Peyer's patch (tissue), 4 donors: Measurements from ENCODE around the gene RTN4. TPM values are rescaled to one million over a fixed set of nuclear protein-coding genes. Genes with fewer than 3 reads are reported as not detected.
A peak's percentile ranks its signal among the peaks of the same experiment; 100 is the strongest.

Experiments
- DNase-seq, 3 donors: peaks; one replicate each; pipeline ENCODE4 v3.0.0-alpha.2; 2017 to 2019
- H3K27ac ChIP-seq, 4 donors: fragments of 200-600 bp; sonication (generic); one replicate each; pipeline ENCODE4 v1.5.1; 2016 to 2019
- H3K27me3 ChIP-seq, 2 donors: fragments of 200-600 bp; sonication (generic); one replicate each; pipeline ENCODE4 v1.5.1; 2019
- H3K36me3 ChIP-seq, 3 donors: fragments of 200-600 bp; sonication (generic); one replicate each; pipeline ENCODE4 v1.5.1; 2016 to 2019
- H3K4me1 ChIP-seq, 4 donors: fragments of 200-600 bp; sonication (generic); one replicate each; pipeline ENCODE4 v1.5.1; 2016 to 2019
- H3K4me3 ChIP-seq, 4 donors: fragments of 200-600 bp; sonication (generic); 1 replicate in 3 of 4; 2 replicates in 1 of 4; pipeline ENCODE4 v1.5.1; 2016 to 2019; ENCODE audit warnings: mild to moderate bottlenecking in 1 of 4
- H3K9me3 ChIP-seq, 4 donors: fragments of 200-600 bp; sonication (generic); one replicate each; pipeline ENCODE4 v1.5.1; 2016 to 2019; ENCODE audit warnings: mild to moderate bottlenecking in 1 of 4
- POLR2A ChIP-seq, 2 donors: fragments of 450-650 bp; IDR thresholded peaks; one replicate each; pipeline ENCODE4 v1.5.1; 2017; ENCODE audit warnings: antibody characterized with exemption in 2 of 2, mild to moderate bottlenecking in 2 of 2, moderate library complexity in 2 of 2
- total RNA-seq, 4 donors: library from RNA; depleted of rRNA; stranded (reverse); fragments of >200 nt; gene quantifications; one replicate each; pipeline ENCODE4 v1.1.0, GENCODE V29; 2016
- TF ChIP-seq, protein P1 (sequence below), 6 experiments: fragments of 450-650 bp in 4 of 6; fragments of 200-600 bp in 2 of 6; sonication (generic) in 1 of 6; IDR thresholded peaks; one replicate each; pipeline ENCODE4 v1.5.1; 2017 to 2019; ENCODE audit warnings: antibody characterized with exemption in 6 of 6, mild to moderate bottlenecking in 3 of 6, moderate library complexity in 1 of 6

Gene RTN4
- total RNA-seq, 4 donors from 2014 or later: 140 to 313 (median 195) TPM

DNA sequence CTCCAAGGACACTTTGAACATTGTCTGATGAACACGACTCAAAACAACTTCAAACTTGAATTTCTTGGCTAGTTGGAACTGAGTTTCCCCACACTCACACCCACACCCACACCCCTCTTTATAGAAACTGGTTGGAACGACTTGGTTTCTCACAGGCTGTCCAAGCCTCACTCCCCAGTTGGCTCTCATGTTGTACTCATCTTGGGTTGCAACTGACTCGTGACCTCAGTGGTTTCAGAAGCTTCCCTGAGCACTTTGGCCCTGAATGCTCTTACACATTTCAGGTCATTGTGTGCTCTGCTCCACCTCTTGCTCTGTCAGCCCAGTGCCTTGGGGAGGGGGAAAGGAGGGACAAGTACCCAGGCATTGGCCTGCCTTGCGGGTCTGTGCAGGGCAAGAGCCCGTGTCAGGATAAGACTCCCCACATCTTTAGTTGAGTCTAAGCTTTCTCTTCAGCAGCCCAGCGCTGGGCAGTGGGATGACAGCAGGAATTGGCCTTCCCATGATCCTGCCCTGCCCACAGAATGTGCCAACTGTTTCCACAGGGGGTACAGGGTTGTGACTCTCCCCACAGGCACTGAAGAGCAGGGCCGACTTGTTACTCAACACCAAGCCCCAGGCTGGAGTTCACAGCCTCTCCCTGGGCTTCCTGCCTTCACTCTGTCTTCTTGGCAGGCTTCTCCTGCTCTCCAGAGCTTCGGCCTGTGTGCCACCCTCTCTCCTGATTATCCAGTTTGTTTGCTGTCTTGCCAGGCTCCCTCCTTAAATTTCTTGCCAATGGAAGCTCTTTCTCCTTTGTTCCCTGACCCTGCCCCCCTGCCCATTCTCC, 104.6 kb downstream of the RTN4 start:
- Histone ChIP-seq H3K4me1 (no peaks in the 10 kb centered on the region), H3K27ac (peak overlapping the region in 1 of 4 donors; percentile 45), H3K9me3 (no peaks in the 10 kb centered on the region), H3K36me3 (no peaks in the 10 kb centered on the region), H3K27me3 (no peaks in the 10 kb centered on the region), H3K4me3 (no peak overlapping the region)
- peak in 1 of 3 donors; percentile 58 for DNase-seq
- TF ChIP-seq, protein P1, sequence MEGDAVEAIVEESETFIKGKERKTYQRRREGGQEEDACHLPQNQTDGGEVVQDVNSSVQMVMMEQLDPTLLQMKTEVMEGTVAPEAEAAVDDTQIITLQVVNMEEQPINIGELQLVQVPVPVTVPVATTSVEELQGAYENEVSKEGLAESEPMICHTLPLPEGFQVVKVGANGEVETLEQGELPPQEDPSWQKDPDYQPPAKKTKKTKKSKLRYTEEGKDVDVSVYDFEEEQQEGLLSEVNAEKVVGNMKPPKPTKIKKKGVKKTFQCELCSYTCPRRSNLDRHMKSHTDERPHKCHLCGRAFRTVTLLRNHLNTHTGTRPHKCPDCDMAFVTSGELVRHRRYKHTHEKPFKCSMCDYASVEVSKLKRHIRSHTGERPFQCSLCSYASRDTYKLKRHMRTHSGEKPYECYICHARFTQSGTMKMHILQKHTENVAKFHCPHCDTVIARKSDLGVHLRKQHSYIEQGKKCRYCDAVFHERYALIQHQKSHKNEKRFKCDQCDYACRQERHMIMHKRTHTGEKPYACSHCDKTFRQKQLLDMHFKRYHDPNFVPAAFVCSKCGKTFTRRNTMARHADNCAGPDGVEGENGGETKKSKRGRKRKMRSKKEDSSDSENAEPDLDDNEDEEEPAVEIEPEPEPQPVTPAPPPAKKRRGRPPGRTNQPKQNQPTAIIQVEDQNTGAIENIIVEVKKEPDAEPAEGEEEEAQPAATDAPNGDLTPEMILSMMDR (IDR thresholded peaks at IDR 0.05): no peak
- TF ChIP-seq POLR2A (IDR thresholded peaks at IDR 0.05): no peak

DNA sequence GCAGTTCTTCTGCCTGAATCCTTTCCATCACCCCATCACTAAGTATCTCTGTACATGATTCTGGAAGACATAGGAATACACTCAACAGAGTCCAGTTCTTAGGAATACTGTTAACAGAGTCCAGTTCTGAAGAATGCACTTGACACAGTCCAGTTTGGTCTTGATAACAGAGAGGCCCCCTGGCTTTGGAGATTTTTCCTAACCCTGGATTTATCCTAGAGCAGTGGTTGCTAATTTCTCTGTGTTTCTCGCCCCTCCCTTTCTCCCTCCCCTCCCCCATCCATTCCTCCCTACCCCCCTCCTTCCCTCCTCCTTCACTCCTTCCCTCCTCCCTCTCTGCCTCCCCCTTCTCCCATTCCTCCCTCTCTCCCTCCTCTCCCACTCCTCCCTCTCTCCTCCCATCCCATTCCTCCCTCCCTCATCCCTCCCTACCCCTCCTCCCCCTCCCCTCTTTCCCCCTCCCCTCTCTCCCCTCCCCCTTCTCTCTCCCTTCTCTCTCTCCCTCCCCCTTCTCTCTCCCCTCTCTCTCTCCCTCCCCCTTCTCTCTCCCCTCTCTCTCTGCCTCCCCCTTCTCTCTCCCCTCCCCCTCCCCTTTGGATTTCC, 105.4 kb downstream of the RTN4 start:
- Histone ChIP-seq H3K36me3 (no peaks in the 10 kb centered on the region), H3K4me1 (no peaks in the 10 kb centered on the region), H3K4me3 (no peak overlapping the region), H3K27me3 (no peaks in the 10 kb centered on the region), H3K9me3 (no peaks in the 10 kb centered on the region), H3K27ac (no peak overlapping the region)
- DNase-seq: no peak
- TF ChIP-seq, protein P1 (IDR thresholded peaks at IDR 0.05): no peak
- TF ChIP-seq POLR2A (IDR thresholded peaks at IDR 0.05): no peak

DNA sequence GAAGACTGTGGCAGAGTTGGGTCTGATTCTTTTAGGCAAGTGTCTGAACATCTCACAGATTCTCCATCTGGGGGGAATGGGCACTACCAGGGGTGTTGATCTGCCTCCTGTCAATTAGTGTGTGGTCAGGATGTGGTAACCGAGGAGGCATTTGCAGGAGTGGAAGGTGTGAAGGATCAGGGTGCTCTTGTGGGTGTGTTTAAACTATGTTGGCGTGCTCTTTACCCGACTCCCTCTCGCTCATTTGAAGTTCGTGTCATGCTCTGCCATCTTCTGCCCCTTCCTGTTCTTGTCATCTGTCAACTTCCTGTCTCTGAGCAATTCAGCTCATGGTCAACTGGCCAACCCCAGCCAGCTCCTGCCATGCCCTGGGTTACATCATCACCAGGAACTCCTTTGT, 107.9 kb downstream of the RTN4 start:
- TF ChIP-seq, protein P1 (IDR thresholded peaks at IDR 0.05): no peak
- no peak for TF ChIP-seq POLR2A (IDR thresholded peaks at IDR 0.05)
- peaks cover 0 to 9% (median 0%) of the 10 kb centered on the region in 4 donors for H3K9me3 ChIP-seq
- no peak overlapping the region for H3K4me3 ChIP-seq
- no peaks in the 10 kb centered on the region for H3K27me3 ChIP-seq
- H3K36me3 ChIP-seq: no peaks in the 10 kb centered on the region
- H3K27ac ChIP-seq: no peak overlapping the region
- no peaks in the 10 kb centered on the region for H3K4me1 ChIP-seq
- DNase-seq: no peak

DNA sequence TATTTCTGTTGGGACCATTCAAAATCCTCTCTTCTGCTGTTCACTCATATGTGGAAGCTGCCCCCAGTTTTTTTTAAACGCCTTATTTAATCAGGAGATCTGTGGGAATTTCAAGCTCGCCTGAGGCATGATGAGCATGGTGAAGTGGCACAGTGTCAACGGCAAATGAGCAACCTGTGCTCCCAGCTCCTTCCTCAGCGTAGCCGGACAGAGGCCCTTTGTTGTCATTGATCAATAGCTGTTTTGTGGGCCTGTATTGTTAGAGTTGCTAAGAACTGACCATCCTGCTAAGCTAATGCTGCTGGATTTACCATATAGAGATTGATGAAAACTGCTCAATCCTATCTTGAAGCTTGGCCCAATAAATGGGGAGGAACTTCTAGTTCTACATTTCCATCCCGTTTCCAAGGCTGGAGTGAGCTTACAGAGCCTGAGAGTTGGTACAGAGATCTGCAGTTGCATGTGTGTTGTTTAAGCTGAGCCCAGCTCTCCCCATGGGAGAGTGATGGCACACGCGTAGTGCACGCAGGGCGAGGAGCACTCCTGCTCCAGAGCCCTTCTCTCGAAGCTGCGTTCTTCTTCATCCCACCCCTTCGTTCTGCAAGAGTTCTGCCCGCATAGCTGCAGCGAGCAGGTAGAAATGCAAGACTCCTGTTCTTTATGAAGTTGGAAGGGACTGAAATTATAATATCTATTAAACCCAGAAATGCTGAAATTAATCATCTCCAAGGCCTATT, 108.8 kb downstream of the RTN4 start:
- Histone ChIP-seq H3K9me3 (peaks cover 0 to 9% (median 0%) of the 10 kb centered on the region in 4 donors), H3K27me3 (no peaks in the 10 kb centered on the region), H3K4me3 (no peak overlapping the region), H3K4me1 (no peaks in the 10 kb centered on the region), H3K27ac (no peak overlapping the region), H3K36me3 (no peaks in the 10 kb centered on the region)
- DNase-seq: no peak
- TF ChIP-seq, protein P1 (IDR thresholded peaks at IDR 0.05): no peak
- no peak for TF ChIP-seq POLR2A (IDR thresholded peaks at IDR 0.05)

GRCh38 chr2:54940723-54941122, 109.5 kb downstream of the RTN4 start:
- Histone ChIP-seq H3K27me3 (no peaks in the 10 kb centered on the region), H3K36me3 (no peaks in the 10 kb centered on the region), H3K4me1 (no peaks in the 10 kb centered on the region), H3K9me3 (peaks cover 0 to 9% (median 0%) of the 10 kb centered on the region in 4 donors), H3K4me3 (no peak overlapping the region), H3K27ac (no peak overlapping the region)
- TF ChIP-seq, protein P1 (IDR thresholded peaks at IDR 0.05): no peak
- no peak for TF ChIP-seq POLR2A (IDR thresholded peaks at IDR 0.05)
- DNase-seq: no peak
